ENCODE data around the gene TANGO2.

Gene TANGO2

DNA sequence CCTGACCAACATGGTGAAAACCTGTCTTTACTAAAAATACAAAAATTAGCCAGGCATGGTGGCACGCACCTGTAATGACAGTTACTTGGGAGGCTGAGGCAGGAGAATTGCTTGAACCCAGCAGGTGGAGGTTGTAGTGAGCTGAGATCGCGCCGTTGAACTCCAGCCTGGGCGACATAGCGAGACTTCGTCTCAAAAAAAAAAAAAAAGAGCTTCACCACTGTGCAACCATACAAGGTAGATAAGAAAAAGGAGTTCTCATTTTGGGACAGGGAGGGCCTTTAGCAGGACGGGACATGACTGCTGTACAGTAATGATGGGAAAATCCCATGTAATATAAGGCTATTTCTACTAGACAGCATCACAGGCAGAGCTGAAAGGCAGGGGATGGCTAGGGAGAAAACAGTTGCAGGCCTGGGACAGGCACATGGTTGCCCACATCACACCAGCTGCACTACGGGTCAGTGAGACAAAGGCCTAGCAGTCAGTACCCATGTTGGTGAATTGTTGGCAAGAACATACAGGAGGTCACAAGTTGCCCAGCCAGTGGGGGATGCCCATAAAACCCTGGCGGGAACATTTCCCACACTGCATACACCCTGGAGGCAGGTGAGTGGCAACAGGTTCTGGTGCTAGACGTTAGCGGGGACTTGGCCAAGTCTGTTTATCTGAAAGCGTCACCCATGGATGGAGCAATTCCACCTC, 5.4 kb downstream of the TANGO2 start:
- Histone ChIP-seq H3K4me3 (ENCODE audit: low read depth, low read length, poor library complexity, severe bottlenecking) (no peak overlapping the region), H2AFZ (ENCODE audit: low read length) (no peak overlapping the region), H4K20me1 (ENCODE audit: insufficient read depth, low read length) (no peaks in the 10 kb centered on the region), H3K9me3 (ENCODE audit: low read length) (no peaks in the 10 kb centered on the region), H3F3A (ENCODE audit: insufficient read depth, low read length) (no peaks in the 10 kb centered on the region), H3K9ac (ENCODE audit: low read length) (no peak overlapping the region), H3K4me1 (ENCODE audit: insufficient read depth, low read length, severe bottlenecking) (peaks cover 21% of the 10 kb centered on the region), H3K4me2 (ENCODE audit: low read length) (no peak overlapping the region), H3K79me2 (ENCODE audit: insufficient read depth, low read length) (peaks cover 5% of the 10 kb centered on the region; the same call in 1 of the 2 replicates), H3K27ac (ENCODE audit: low read depth, low read length, poor library complexity, severe bottlenecking) (no peak overlapping the region), H3K27me3 (ENCODE audit: insufficient read depth, low read length) (no peaks in the 10 kb centered on the region), H3K36me3 (ENCODE audit: insufficient read depth, low read length) (0 out of 2 replicates have a peak, but pooled peaks cover 4% of the 10 kb centered on the region), H3K9me2 (ENCODE audit: low read depth, low read length) (no peaks in the 10 kb centered on the region)
- TF ChIP-seq EZH2 (IDR thresholded peaks at IDR 0.05; ENCODE audit: borderline replicate concordance, low read length), result no peak
- TF ChIP-seq, protein P1, sequence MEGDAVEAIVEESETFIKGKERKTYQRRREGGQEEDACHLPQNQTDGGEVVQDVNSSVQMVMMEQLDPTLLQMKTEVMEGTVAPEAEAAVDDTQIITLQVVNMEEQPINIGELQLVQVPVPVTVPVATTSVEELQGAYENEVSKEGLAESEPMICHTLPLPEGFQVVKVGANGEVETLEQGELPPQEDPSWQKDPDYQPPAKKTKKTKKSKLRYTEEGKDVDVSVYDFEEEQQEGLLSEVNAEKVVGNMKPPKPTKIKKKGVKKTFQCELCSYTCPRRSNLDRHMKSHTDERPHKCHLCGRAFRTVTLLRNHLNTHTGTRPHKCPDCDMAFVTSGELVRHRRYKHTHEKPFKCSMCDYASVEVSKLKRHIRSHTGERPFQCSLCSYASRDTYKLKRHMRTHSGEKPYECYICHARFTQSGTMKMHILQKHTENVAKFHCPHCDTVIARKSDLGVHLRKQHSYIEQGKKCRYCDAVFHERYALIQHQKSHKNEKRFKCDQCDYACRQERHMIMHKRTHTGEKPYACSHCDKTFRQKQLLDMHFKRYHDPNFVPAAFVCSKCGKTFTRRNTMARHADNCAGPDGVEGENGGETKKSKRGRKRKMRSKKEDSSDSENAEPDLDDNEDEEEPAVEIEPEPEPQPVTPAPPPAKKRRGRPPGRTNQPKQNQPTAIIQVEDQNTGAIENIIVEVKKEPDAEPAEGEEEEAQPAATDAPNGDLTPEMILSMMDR (IDR thresholded peaks at IDR 0.05; ENCODE audit: low read length), result no peak

DNA sequence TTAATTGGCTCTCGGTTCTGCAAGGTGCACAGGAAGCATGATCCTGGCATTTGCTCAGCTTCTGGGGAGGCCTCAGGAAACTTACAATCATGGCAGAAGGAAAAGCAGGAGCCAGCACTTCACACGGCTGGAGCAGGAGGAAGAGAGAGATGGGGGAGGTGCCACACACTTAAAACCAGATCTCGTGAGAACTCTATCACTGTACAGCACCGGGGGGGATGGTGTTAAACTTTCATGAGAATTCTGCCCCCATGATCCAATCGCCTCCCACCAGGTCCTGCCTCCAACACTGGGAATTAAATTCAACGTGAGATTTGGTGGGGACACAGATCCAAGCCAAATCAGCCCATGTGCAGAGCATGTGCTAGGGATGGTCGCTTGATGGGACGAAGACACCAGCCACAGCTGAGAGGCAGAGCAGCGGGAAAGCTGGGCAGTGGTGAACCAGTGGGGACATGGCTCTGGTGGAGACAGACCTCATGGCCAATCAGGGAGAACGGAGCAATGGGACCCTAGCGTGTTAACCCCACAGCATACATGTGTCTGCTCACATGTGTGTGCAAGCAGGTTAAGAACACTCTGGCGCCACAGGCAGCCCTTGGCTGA, 6.2 kb downstream of the TANGO2 start:
- no peaks in the 10 kb centered on the region for H3K79me2 ChIP-seq (ENCODE audit: insufficient read depth, low read length)
- TF ChIP-seq, protein P1 (IDR thresholded peaks at IDR 0.05; ENCODE audit: low read length), result no peak
- no peak for TF ChIP-seq EZH2 (IDR thresholded peaks at IDR 0.05; ENCODE audit: borderline replicate concordance, low read length)
- H3K9me3 ChIP-seq (ENCODE audit: low read length), result no peaks in the 10 kb centered on the region
- H2AFZ ChIP-seq (ENCODE audit: low read length), result no peak overlapping the region
- no peak overlapping the region for H3K4me3 ChIP-seq (ENCODE audit: low read depth, low read length, poor library complexity, severe bottlenecking)
- no peak overlapping the region for H3K4me2 ChIP-seq (ENCODE audit: low read length)
- H3K27me3 ChIP-seq (ENCODE audit: insufficient read depth, low read length), result no peaks in the 10 kb centered on the region
- H3K27ac ChIP-seq (ENCODE audit: low read depth, low read length, poor library complexity, severe bottlenecking), result no peak overlapping the region
- no peaks in the 10 kb centered on the region for H4K20me1 ChIP-seq (ENCODE audit: insufficient read depth, low read length)
- H3K9me2 ChIP-seq (ENCODE audit: low read depth, low read length), result no peaks in the 10 kb centered on the region
- 0 out of 2 replicates have a peak, but pooled peaks cover 4% of the 10 kb centered on the region for H3K36me3 ChIP-seq (ENCODE audit: insufficient read depth, low read length)
- no peaks in the 10 kb centered on the region for H3F3A ChIP-seq (ENCODE audit: insufficient read depth, low read length)
- H3K4me1 ChIP-seq (ENCODE audit: insufficient read depth, low read length, severe bottlenecking), result peaks cover 22% of the 10 kb centered on the region
- H3K9ac ChIP-seq (ENCODE audit: low read length), result no peak overlapping the region

DNA sequence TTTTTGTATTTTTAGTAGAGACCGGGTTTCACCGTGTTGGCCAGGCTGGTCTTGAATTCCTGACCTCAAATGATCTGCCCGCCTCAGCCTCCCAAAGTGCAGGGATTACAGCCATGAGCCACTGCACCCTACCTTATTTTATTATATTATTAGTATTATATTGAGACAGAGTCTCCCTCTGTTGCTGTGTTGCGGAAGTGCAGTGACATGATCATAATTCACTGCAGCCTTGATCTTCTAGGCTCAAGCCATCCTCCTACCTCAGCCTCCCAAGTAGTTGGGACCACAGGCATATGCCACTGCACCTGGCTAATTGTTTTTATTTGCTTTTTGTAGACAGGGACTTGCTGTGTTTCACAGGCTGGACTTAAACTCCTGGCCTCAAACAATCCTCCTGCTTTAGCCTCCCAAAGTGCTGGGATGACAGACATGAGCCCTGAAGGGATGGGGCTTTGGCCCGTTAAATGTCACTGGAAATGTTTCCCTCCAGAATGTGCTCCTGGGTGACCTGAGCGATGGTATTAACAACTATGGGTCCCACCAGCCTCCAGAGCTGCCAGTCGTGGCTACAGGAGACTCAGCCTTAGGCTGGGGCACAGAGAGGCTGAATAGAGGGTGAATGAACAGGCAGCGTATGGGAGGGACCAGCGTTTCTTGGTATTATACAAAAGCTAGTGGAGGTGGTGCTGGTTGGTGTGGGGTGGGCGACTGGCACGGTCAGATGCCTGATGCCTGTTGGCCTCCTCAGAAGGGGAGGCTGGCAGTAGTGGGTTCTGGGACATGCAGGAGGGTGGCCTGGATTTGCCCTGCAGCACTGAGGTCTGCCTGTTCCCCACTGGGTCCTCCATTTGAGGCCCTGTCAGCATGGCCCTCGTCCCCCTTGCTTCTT, 7.3 kb downstream of the TANGO2 start:
- H3F3A ChIP-seq (ENCODE audit: insufficient read depth, low read length), result no peaks in the 10 kb centered on the region
- H3K9me2 ChIP-seq (ENCODE audit: low read depth, low read length), result no peaks in the 10 kb centered on the region
- no peaks in the 10 kb centered on the region for H3K27me3 ChIP-seq (ENCODE audit: insufficient read depth, low read length)
- H3K36me3 ChIP-seq (ENCODE audit: insufficient read depth, low read length), result 0 out of 2 replicates have a peak, but pooled peaks cover 4% of the 10 kb centered on the region
- H3K79me2 ChIP-seq (ENCODE audit: insufficient read depth, low read length), result no peaks in the 10 kb centered on the region
- H2AFZ ChIP-seq (ENCODE audit: low read length), result no peak overlapping the region
- no peak overlapping the region for H3K27ac ChIP-seq (ENCODE audit: low read depth, low read length, poor library complexity, severe bottlenecking)
- H3K4me3 ChIP-seq (ENCODE audit: low read depth, low read length, poor library complexity, severe bottlenecking), result no peak overlapping the region
- peaks cover 18% of the 10 kb centered on the region for H3K4me1 ChIP-seq (ENCODE audit: insufficient read depth, low read length, severe bottlenecking)
- TF ChIP-seq, protein P1 (IDR thresholded peaks at IDR 0.05; ENCODE audit: low read length), result peak; percentile 25
- no peak for TF ChIP-seq EZH2 (IDR thresholded peaks at IDR 0.05; ENCODE audit: borderline replicate concordance, low read length)
- H4K20me1 ChIP-seq (ENCODE audit: insufficient read depth, low read length), result no peaks in the 10 kb centered on the region
- H3K9ac ChIP-seq (ENCODE audit: low read length), result no peak overlapping the region
- H3K4me2 ChIP-seq (ENCODE audit: low read length), result no peak overlapping the region
- H3K9me3 ChIP-seq (ENCODE audit: low read length), result no peaks in the 10 kb centered on the region
